ENCODE results near the gene CTNND2.

Gene CTNND2

GRCh38 chr5:11289733-11290132 lies 614.5 kb downstream of the CTNND2 start:
- no peaks in the 10 kb centered on the region for H4K20me1 ChIP-seq (ENCODE audit: insufficient read depth, low read length)
- H3K36me3 ChIP-seq (replicated peaks; ENCODE audit: insufficient read depth, low read length): no peaks in the 10 kb centered on the region
- H3K4me1 ChIP-seq (ENCODE audit: low read length): no peaks in the 10 kb centered on the region
- H3K4me2 ChIP-seq (ENCODE audit: low read depth, low read length): no peak overlapping the region
- no peak for DNase-seq
- H2AFZ ChIP-seq (ENCODE audit: low read length): no peak overlapping the region
- no peaks in the 10 kb centered on the region for H3K9me3 ChIP-seq (replicated peaks; ENCODE audit: insufficient read depth, low read length)
- H3K79me2 ChIP-seq (ENCODE audit: low read length): no peaks in the 10 kb centered on the region
- no peak overlapping the region for H3K4me3 ChIP-seq (ENCODE audit: low read length)
- no peaks in the 10 kb centered on the region for H3F3A ChIP-seq (ENCODE audit: insufficient read depth, low read length)
- no peak overlapping the region for H3K9ac ChIP-seq (ENCODE audit: low read length)
- H3K9me2 ChIP-seq (replicated peaks; ENCODE audit: insufficient read depth, low read length): no peaks in the 10 kb centered on the region
- no peak for TF ChIP-seq EZH2 (optimal IDR thresholded peaks at IDR 0.05; ENCODE audit: low read depth, low read length)
- no peak for TF ChIP-seq CTCF (IDR thresholded peaks at IDR 0.05; ENCODE audit: low read length)
- no peak for TF ChIP-seq EZH2phosphoT487 (IDR thresholded peaks at IDR 0.05; ENCODE audit: low read length)
- H3K27me3 ChIP-seq (replicated peaks; ENCODE audit: insufficient read depth, low read length): no peaks in the 10 kb centered on the region
- no peak overlapping the region for H3K27ac ChIP-seq (ENCODE audit: low read length)

- no peak for DNase-seq
- H3K4me1 ChIP-seq (ENCODE audit: low read length): no peaks in the 10 kb centered on the region
- no peaks in the 10 kb centered on the region for H3K36me3 ChIP-seq (replicated peaks; ENCODE audit: insufficient read depth, low read length)
- H3K9me2 ChIP-seq (replicated peaks; ENCODE audit: insufficient read depth, low read length): no peaks in the 10 kb centered on the region
- no peak overlapping the region for H3K4me3 ChIP-seq (ENCODE audit: low read length)
- H2AFZ ChIP-seq (ENCODE audit: low read length): no peak overlapping the region
- no peak overlapping the region for H3K9ac ChIP-seq (ENCODE audit: low read length)
- no peaks in the 10 kb centered on the region for H3F3A ChIP-seq (ENCODE audit: insufficient read depth, low read length)
- H3K4me2 ChIP-seq (ENCODE audit: low read depth, low read length): no peak overlapping the region
- no peak overlapping the region for H3K27ac ChIP-seq (ENCODE audit: low read length)
- no peaks in the 10 kb centered on the region for H3K9me3 ChIP-seq (replicated peaks; ENCODE audit: insufficient read depth, low read length)
- no peaks in the 10 kb centered on the region for H4K20me1 ChIP-seq (ENCODE audit: insufficient read depth, low read length)
- H3K27me3 ChIP-seq (replicated peaks; ENCODE audit: insufficient read depth, low read length): no peaks in the 10 kb centered on the region
- no peaks in the 10 kb centered on the region for H3K79me2 ChIP-seq (ENCODE audit: low read length)
- TF ChIP-seq EZH2phosphoT487 (IDR thresholded peaks at IDR 0.05; ENCODE audit: low read length) (no peak), CTCF (IDR thresholded peaks at IDR 0.05; ENCODE audit: low read length) (no peak), EZH2 (optimal IDR thresholded peaks at IDR 0.05; ENCODE audit: low read depth, low read length) (no peak)
These were observed 615.0 kb downstream of the CTNND2 start for GRCh38 chr5:11289208-11289607.

- Histone ChIP-seq H3K27me3 (replicated peaks; ENCODE audit: insufficient read depth, low read length) (no peaks in the 10 kb centered on the region), H3F3A (ENCODE audit: insufficient read depth, low read length) (no peaks in the 10 kb centered on the region), H3K9ac (ENCODE audit: low read length) (no peak overlapping the region), H3K27ac (ENCODE audit: low read length) (no peak overlapping the region), H3K4me2 (ENCODE audit: low read depth, low read length) (no peak overlapping the region), H4K20me1 (ENCODE audit: insufficient read depth, low read length) (no peaks in the 10 kb centered on the region), H3K36me3 (replicated peaks; ENCODE audit: insufficient read depth, low read length) (no peaks in the 10 kb centered on the region), H2AFZ (ENCODE audit: low read length) (no peak overlapping the region), H3K9me2 (replicated peaks; ENCODE audit: insufficient read depth, low read length) (no peaks in the 10 kb centered on the region), H3K4me3 (ENCODE audit: low read length) (no peak overlapping the region), H3K9me3 (replicated peaks; ENCODE audit: insufficient read depth, low read length) (no peaks in the 10 kb centered on the region), H3K79me2 (ENCODE audit: low read length) (no peaks in the 10 kb centered on the region), H3K4me1 (ENCODE audit: low read length) (no peaks in the 10 kb centered on the region)
- TF ChIP-seq EZH2phosphoT487 (IDR thresholded peaks at IDR 0.05; ENCODE audit: low read length) (no peak), CTCF (IDR thresholded peaks at IDR 0.05; ENCODE audit: low read length) (no peak), EZH2 (optimal IDR thresholded peaks at IDR 0.05; ENCODE audit: low read depth, low read length) (no peak)
- DNase-seq: no peak
These were observed 622.4 kb downstream of the CTNND2 start for GRCh38 chr5:11281842-11282241.
